Measurements from ENCODE around the gene PRR11. TPM values are rescaled to one million over a fixed set of nuclear protein-coding genes. Genes with fewer than 3 reads are reported as not detected.

Gene PRR11
- total RNA-seq, 1 donor from 2014 or later, result 51.9 TPM

DNA sequence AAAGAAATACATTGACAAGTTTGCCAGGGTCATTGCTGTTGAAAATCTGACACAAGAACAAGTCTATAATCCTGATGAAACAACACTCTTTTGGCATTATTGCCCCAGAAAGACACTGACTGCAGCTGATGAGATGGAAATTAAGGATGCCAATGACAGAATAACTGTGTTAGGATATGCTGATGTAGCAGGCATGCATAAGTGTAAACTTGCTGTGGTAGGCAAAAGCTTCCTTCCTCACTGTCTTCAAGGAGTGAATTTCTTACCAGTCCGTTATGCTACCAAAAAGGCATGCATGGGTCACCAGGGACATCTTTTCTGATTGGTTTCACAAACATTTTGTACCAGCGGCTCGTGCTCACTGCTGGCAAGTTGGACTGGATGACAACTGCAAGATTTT, 75.2 kb downstream of the PRR11 start:
- Mint-ChIP-seq H3K4me3 (no peak overlapping the region), H3K9me3 (no peaks in the 10 kb centered on the region), H3K27me3 (ENCODE audit: insufficient read depth, low read depth) (no peaks in the 10 kb centered on the region), H3K4me1 (no peaks in the 10 kb centered on the region), H3K36me3 (no peaks in the 10 kb centered on the region), H3K27ac (no peak overlapping the region)
- no peaks in the 10 kb centered on the region for H3K27me3 ChIP-seq
- TF ChIP-seq, protein P1, sequence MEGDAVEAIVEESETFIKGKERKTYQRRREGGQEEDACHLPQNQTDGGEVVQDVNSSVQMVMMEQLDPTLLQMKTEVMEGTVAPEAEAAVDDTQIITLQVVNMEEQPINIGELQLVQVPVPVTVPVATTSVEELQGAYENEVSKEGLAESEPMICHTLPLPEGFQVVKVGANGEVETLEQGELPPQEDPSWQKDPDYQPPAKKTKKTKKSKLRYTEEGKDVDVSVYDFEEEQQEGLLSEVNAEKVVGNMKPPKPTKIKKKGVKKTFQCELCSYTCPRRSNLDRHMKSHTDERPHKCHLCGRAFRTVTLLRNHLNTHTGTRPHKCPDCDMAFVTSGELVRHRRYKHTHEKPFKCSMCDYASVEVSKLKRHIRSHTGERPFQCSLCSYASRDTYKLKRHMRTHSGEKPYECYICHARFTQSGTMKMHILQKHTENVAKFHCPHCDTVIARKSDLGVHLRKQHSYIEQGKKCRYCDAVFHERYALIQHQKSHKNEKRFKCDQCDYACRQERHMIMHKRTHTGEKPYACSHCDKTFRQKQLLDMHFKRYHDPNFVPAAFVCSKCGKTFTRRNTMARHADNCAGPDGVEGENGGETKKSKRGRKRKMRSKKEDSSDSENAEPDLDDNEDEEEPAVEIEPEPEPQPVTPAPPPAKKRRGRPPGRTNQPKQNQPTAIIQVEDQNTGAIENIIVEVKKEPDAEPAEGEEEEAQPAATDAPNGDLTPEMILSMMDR (IDR thresholded peaks at IDR 0.05), result no peak
- TF ChIP-seq EZH2phosphoT487 (IDR thresholded peaks at IDR 0.05) (no peak), EZH2 (IDR thresholded peaks at IDR 0.05) (no peak)
- H3K9ac ChIP-seq, result no peak overlapping the region
- no peak overlapping the region for H3K4me2 ChIP-seq
- DNase-seq (ENCODE audit: low spot score), result no peak
- no peak overlapping the region for H3K27ac ChIP-seq
- H2AFZ ChIP-seq (replicated peaks), result no peak overlapping the region
- H3K36me3 ChIP-seq, result no peaks in the 10 kb centered on the region
- H4K20me1 ChIP-seq (ENCODE audit: low read depth), result no peaks in the 10 kb centered on the region
- H3K79me2 ChIP-seq (ENCODE audit: low read depth), result no peaks in the 10 kb centered on the region
- H3K9me3 ChIP-seq (ENCODE audit: low read depth), result no peaks in the 10 kb centered on the region
- H3K4me3 ChIP-seq, result no peak overlapping the region
- no peaks in the 10 kb centered on the region for H3F3A ChIP-seq (ENCODE audit: low read depth)
- H3K4me1 ChIP-seq, result no peaks in the 10 kb centered on the region

DNA sequence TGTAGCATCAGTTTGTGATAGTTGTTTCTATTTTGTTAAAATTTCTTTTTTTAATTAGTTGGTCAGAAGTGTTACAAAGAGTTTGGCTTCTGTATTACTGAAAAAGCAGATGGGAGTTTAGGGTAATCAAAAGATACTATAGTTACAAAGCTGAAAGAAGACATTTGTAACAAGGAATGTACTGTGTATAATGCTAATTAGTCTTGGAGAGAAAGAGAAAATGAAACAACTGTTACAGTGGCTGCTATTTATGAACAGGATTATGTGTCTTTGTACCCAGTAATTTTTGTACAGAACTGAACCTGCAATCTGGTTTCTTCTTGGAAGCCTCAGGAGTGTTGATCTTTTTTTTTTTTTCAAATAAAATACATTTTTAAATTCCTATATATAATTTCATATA, 79.1 kb downstream of the PRR11 start:
- Mint-ChIP-seq H3K9me3 (no peaks in the 10 kb centered on the region), H3K27me3 (ENCODE audit: insufficient read depth, low read depth) (no peaks in the 10 kb centered on the region), H3K4me3 (no peak overlapping the region), H3K36me3 (no peaks in the 10 kb centered on the region), H3K27ac (no peak overlapping the region), H3K4me1 (no peaks in the 10 kb centered on the region)
- TF ChIP-seq EZH2 (IDR thresholded peaks at IDR 0.05) (no peak), EZH2phosphoT487 (IDR thresholded peaks at IDR 0.05) (no peak)
- TF ChIP-seq, protein P1 (IDR thresholded peaks at IDR 0.05), result no peak
- H3F3A ChIP-seq (ENCODE audit: low read depth), result no peaks in the 10 kb centered on the region
- no peaks in the 10 kb centered on the region for H3K27me3 ChIP-seq
- no peaks in the 10 kb centered on the region for H3K4me1 ChIP-seq
- H4K20me1 ChIP-seq (ENCODE audit: low read depth), result no peaks in the 10 kb centered on the region
- no peak overlapping the region for H3K4me3 ChIP-seq
- H3K36me3 ChIP-seq, result no peaks in the 10 kb centered on the region
- H2AFZ ChIP-seq (replicated peaks), result no peak overlapping the region
- no peaks in the 10 kb centered on the region for H3K9me3 ChIP-seq (ENCODE audit: low read depth)
- no peak overlapping the region for H3K27ac ChIP-seq
- no peak overlapping the region for H3K9ac ChIP-seq
- no peak overlapping the region for H3K4me2 ChIP-seq
- H3K79me2 ChIP-seq (ENCODE audit: low read depth), result no peaks in the 10 kb centered on the region
- no peak for DNase-seq (ENCODE audit: low spot score)

DNA sequence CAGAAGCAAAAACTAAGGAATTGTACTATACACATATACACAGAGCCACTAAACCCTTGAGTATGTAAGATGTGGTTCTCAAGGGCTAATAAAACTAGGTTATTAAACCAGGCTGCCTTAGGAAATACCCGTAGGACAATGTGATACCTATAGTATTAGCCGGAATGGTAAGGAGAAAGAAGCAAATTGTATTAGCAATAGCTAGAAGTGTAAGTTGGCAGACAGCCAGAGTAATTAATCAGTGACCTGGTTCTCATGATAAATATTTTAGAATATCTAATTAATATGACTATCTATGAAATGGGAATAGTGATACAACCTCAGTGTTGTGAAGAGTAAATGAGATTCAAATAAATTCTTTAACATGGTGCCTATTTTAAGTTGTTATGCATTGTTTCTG, 83.4 kb downstream of the PRR11 start:
- TF ChIP-seq EZH2 (IDR thresholded peaks at IDR 0.05), result no peak
- TF ChIP-seq, protein P1 (IDR thresholded peaks at IDR 0.05), result no peak
- no peak for TF ChIP-seq EZH2phosphoT487 (IDR thresholded peaks at IDR 0.05)
- no peak overlapping the region for H3K27ac ChIP-seq
- no peaks in the 10 kb centered on the region for H3K79me2 ChIP-seq (ENCODE audit: low read depth)
- Mint-ChIP-seq H3K27ac (no peak overlapping the region), H3K4me3 (no peak overlapping the region), H3K27me3 (ENCODE audit: insufficient read depth, low read depth) (no peaks in the 10 kb centered on the region), H3K9me3 (no peaks in the 10 kb centered on the region), H3K4me1 (no peaks in the 10 kb centered on the region), H3K36me3 (no peaks in the 10 kb centered on the region)
- DNase-seq (ENCODE audit: low spot score), result no peak
- no peaks in the 10 kb centered on the region for H4K20me1 ChIP-seq (ENCODE audit: low read depth)
- no peaks in the 10 kb centered on the region for H3K9me3 ChIP-seq (ENCODE audit: low read depth)
- H2AFZ ChIP-seq (replicated peaks), result no peak overlapping the region
- H3K4me2 ChIP-seq, result no peak overlapping the region
- H3K9ac ChIP-seq, result no peak overlapping the region
- no peaks in the 10 kb centered on the region for H3K4me1 ChIP-seq
- no peak overlapping the region for H3K4me3 ChIP-seq
- no peaks in the 10 kb centered on the region for H3K36me3 ChIP-seq
- no peaks in the 10 kb centered on the region for H3K27me3 ChIP-seq
- no peaks in the 10 kb centered on the region for H3F3A ChIP-seq (ENCODE audit: low read depth)
